NCI-H2107 (cell line): ENCODE data around the gene IFI30.
"Not testable (repeated sequence)": the region's sequence is repeated elsewhere in the genome, so short reads cannot be mapped to it uniquely, and the experiment has no call there.

ENCODE experiments used
- DNase-seq: peaks from one replicate; lab custom pipeline; 2025; lab: John Stamatoyannopoulos, UW

IFI30 gene

GRCh38 chr19:18152817-18153555 lies 20.6 kb upstream of the IFI30 start, which contains the start of gene PIK3R2:
TSS of gene PIK3R2 (plus strand) at chr19:18153163. CDS start at chr19:18155880, 2,717 bp downstream.
- peak; percentile 98 for DNase-seq

GRCh38 chr19:18153556-18154134 lies 20.0 kb upstream of the IFI30 start:
- no peak for DNase-seq

GRCh38 chr19:18155095-18156087 lies 18.2 kb upstream of the IFI30 start:
- DNase-seq, result no peak

GRCh38 chr19:18156268-18156667 lies 17.3 kb upstream of the IFI30 start:
- DNase-seq, result no peak

DNA sequence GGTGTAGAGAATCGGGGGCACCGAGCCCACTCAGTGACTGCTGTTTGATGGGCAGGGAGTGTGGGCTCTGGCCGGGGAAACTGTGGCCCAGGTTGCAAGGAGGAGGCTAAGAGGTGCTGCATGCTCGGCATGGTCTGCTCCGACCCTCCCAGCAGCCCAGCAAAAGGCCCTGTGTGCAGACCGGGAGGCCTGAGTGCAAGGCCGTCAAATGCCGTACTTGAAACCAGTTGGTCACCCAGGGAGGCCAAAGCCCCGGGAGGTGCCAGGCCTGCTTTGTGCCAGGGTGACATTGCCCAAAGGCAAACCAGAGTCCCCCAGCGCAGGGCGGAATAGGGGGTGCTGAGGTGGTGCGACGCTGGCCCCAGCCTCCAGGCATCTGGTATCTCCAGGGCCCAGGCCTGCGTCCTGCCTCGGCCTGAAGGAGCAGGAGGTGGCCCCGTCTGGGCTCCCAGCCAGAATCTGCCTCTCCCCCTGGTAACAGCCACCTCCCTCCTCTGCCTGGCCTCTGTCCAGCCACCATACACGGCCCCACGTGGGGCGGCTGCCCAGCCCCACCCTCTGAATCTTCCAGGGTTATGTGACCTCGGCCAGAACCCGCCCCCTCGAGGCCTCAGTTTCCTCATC lies 16.7 kb upstream of the IFI30 start:
- peak; percentile 86 for DNase-seq

DNA sequence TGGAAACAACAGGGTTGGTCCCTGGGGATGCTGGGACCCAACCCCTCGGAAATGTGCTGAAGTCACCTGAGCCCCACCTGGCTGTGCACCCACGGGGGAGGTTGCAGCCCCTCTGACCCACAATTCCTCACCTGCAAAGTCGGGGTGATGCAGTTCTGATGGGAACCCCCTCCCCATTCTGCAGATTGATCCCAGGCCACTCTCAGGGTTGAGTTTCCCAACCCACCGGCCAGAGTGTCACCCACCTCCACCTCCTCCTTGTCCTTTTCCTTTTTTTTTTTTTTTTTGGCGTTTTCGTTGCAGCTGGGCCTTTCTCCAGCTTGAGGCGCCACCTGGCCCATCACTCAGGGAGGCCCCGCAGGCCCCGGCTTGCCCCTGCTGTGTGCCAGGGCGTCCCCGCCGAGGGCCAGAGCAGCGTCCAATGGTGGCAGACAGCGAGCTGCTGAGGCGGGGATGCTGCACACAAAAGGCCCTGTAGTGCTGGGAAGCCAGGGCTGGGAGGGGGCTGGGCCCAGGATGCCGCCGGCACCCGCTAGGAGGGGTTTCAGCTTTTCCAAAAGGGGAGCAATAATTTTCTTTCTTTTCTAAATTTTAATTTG lies 16.0 kb upstream of the IFI30 start:
- peak; percentile 70 for DNase-seq

DNA sequence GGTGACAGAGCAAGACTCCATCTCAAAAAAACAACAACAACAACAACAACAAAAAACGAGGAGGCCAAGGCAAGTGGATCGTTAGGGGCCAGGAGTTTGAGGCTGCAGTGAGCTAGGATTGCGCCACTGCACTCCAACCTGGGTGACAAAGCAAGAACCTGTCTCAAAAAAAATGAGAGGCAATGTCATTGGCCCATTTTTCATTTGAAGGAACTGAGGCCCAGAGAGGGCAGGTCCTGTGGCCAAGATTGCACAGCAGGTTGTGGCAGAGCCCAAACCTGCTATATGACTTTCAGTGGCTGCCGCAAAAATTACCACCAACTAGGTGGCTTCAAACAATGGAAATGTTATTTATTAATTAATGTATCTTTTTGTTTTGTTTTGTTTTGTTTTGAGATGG lies 15.1 kb upstream of the IFI30 start:
- no peak for DNase-seq

GRCh38 chr19:18159059-18159616 lies 14.5 kb upstream of the IFI30 start:
- DNase-seq, result not testable (repeated sequence)

GRCh38 chr19:18159810-18160209 lies 13.8 kb upstream of the IFI30 start:
- no peak for DNase-seq

GRCh38 chr19:18160493-18160970 lies 13.1 kb upstream of the IFI30 start:
- DNase-seq, result no peak

- no peak for DNase-seq
Measured at GRCh38 chr19:18160971-18161635, 12.5 kb upstream of the IFI30 start.

DNA sequence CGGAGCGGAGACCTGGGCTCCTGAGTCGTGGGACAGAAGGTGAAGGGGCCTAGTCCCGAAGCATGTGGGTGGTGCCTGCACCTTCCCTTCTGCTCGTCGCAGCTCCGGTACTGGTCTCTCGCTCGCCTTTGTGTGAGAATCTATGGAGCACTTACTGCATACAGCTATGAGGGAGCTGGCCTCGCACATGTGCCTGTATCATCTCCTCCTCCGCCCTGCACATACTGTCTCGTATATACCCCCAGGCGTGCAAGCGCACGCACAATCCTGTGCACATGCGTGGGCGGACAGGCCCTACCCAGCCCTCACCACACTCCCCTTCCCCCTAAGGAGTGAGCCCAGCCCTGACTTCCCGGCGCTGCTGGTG lies 12.0 kb upstream of the IFI30 start:
- no peak for DNase-seq

GRCh38 chr19:18164072-18164471 lies 9.5 kb upstream of the IFI30 start:
- DNase-seq, result no peak

DNA sequence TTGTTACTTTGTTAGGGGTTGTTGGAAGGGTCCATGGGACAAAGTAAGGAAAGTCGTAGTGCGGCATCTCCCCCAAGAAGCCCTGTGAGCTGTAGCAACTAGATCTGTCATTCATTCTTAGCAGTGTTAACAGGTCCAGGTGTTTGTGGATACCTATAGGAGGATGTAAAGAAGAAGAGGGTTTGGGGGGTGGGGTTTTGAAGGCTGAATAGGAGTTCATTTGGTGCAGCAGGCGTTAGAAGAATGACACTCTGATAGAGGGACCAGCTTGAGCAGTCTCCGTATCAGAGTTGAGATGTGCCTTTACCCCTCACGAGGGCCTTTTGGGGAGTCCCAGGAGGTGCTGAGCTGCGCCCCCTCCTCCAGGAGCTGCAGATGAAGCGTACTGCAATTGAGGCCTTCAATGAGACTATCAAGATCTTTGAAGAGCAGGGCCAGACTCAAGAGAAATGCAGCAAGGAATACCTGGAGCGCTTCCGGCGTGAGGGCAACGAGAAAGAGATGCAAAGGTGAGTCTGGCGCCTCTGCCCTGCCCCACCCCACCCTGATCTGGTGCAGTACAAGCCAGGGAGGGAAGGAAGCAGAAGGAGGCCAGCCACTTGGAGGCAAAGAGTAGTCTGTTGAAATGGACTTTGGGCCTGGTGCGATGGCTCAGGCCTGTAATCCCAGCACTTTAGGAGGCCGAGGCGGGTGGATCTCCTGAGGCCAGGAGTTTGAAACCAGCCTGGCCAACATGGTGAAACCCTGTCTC lies 7.6 kb upstream of the IFI30 start:
- no peak for DNase-seq

- no peak for DNase-seq
Measured at GRCh38 chr19:18167011-18167410, 6.6 kb upstream of the IFI30 start.

DNA sequence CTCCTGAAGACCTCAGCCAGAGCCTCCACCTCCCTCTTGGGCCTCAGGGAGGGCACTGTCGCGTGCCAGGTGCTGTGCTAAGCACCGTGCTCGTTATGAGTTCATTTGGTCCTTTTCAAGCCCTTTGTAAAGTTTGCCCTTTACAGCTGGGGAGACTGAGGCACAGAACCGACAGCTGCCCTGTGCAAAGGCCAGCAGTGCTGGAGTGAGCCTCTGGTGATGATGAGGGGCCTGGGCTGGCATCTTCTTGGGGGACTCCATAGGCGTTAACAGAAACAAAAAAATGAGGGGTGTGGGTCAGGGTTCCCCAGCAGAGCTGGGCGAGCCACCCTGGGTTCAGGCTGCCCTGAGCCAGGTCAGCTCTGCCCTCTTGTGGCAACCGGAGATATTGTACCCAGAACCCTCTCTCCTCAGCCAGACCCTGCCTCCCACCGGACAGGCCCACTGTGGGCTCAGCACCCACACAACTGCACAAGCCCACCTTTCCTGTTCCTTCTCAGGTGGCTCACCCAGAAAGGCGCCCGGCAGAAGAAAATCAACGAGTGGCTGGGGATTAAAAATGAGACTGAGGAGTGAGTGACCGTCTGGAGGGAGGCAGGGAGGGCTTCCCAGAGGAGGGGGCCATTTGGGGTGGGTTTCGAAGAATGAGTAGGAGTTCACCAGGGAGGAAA lies 5.5 kb upstream of the IFI30 start:
- DNase-seq, result no peak

DNA sequence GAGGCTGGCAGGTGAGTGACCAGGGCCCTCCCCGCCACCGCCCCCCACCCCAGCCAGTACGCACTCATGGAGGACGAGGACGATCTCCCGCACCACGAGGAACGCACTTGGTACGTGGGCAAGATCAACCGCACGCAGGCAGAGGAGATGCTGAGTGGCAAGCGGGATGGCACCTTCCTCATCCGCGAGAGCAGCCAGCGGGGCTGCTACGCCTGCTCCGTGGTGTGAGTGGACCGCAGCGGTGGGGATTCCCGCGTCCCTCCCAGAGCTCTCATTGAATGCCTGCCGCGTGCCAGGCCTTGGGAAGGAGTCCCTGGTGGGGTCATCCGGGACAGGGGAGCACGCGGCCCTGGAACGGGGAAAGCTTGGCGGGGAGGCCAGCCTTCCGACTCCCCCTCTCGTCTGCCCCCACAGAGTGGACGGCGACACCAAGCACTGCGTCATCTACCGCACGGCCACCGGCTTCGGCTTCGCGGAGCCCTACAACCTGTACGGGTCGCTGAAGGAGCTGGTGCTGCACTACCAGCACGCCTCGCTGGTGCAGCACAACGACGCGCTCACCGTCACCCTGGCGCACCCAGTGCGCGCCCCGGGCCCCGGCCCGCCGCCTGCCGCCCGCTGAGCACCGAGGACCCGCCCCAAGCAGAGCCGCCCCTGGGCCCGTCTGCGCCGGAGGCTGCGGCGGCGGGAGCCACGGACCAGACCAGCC lies 4.8 kb upstream of the IFI30 start:
- DNase-seq, result no peak

GRCh38 chr19:18170714-18171255 lies 2.8 kb upstream of the IFI30 start:
- no peak for DNase-seq
